ENCODE results near the gene KCNJ1. TPM values are rescaled to one million over a fixed set of nuclear protein-coding genes. Genes with fewer than 3 reads are reported as not detected.

Gene KCNJ1
- total and polyA plus RNA-seq, 2 of the 8 experiments (the other 6 are each of a cell fraction or from before 2014, with no cell fraction given) = 0.17 to 0.23 TPM

DNA sequence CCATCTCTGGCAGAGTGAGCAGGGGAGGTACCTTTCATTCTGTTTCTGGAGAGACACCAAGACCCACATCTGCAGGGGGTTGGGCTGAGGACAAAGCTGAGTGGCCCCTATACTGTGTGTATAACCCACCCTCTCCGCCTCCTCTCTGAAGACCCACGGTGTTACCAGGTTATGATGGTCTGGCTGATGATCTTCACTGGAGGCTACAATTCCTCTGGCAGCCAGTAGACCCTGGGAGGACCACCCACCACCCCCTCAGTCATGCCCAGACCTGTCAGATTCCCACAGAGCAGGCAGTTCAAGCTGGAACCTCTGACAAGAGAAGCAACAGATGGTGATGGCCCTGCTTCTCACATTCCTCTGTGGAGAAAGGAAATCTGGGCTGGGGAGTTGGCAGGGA, 11.4 kb upstream of the KCNJ1 start:
- no peak overlapping the region for H4K5ac ChIP-seq (ENCODE audit: insufficient read length, low read depth, low read length)
- DNase-seq (ENCODE audit: low read depth in 1 of 2, low spot score in 2 of 2) (no peak), FAIRE-seq (no peak)
- no peak overlapping the region for H3K27ac ChIP-seq (ENCODE audit: low read depth, low read length)
- H3K9me3 ChIP-seq (ENCODE audit: insufficient read depth in 2 of 2, low read depth in 1 of 2, low read length in 1 of 2) = no peaks in the 10 kb centered on the region
- H3K18ac ChIP-seq (ENCODE audit: extremely low read depth, low read length) = no peak overlapping the region
- ChIA-PET CTCF (ENCODE audit: partially characterized antibody) (interaction anchor here (1.0 to 4.6 kb wide), 6 partner anchors 9 to 78 kb away, joined by 3 to 27 read pairs (median 4); no protein-coding TSS in a partner anchor), POLR2A (ENCODE audit: partially characterized antibody) (no interaction called here)
- H3K27me3 ChIP-seq (replicated peaks in 1 of 4; ENCODE audit: control insufficient read depth in 3 of 4, extremely low read depth in 1 of 4, insufficient read depth in 3 of 4, low read length in 3 of 4) = peaks cover 0 to 12% (median 3%) of the 10 kb centered on the region in 4 experiments; a peak in 5 of 7 replicates
- no peak overlapping the region for H2BK15ac ChIP-seq (ENCODE audit: low read length)
- no peak overlapping the region for H3K4ac ChIP-seq (replicated peaks; ENCODE audit: insufficient read length, low read depth, low read length)
- no peak overlapping the region for H3K4me3 ChIP-seq (ENCODE audit: extremely low read depth in 1 of 4, insufficient read depth in 2 of 4, low read depth in 3 of 4, low read length in 4 of 4)
- H2BK120ac ChIP-seq (replicated peaks; ENCODE audit: low read depth, low read length) = no peak overlapping the region
- no peaks in the 10 kb centered on the region for H4K20me1 ChIP-seq (replicated peaks in 1 of 2; ENCODE audit: control insufficient read depth in 1 of 2, insufficient read depth in 2 of 2, low read length in 2 of 2)
- H3K4me2 ChIP-seq (ENCODE audit: insufficient read depth in 1 of 2, low read depth in 2 of 2, low read length in 2 of 2) = no peak overlapping the region
- H3K56ac ChIP-seq (replicated peaks; ENCODE audit: insufficient read length, low read depth, low read length) = no peak overlapping the region
- no peak overlapping the region for H2BK20ac ChIP-seq (ENCODE audit: low read length)
- H3K4me1 ChIP-seq (replicated peaks in 1 of 4; ENCODE audit: control insufficient read depth in 3 of 4, insufficient read depth in 4 of 4, low read length in 3 of 4) = peaks cover 0 to 6% (median 3%) of the 10 kb centered on the region in 4 experiments; a peak in 4 of 7 replicates
- no peak overlapping the region for H2BK12ac ChIP-seq (ENCODE audit: low read depth, low read length)
- no peak overlapping the region for H2AK5ac ChIP-seq (ENCODE audit: low read depth, low read length)
- H3K79me2 ChIP-seq (ENCODE audit: control insufficient read depth in 1 of 2, insufficient read depth in 2 of 2, low read length in 2 of 2) = no peaks in the 10 kb centered on the region
- no peak overlapping the region for H3K14ac ChIP-seq (ENCODE audit: insufficient read length)
- 96% methylated on average over 2 of the region's 2 CpGs; no CpG with 5 or more reads in 1 of the 2 experiments for WGBS, 2 experiments (ENCODE audit: extremely low coverage in 1 of 2, insufficient coverage in 1 of 2, insufficient read length in 1 of 2, insufficient replicate concordance in 2 of 2, low coverage in 1 of 2, low lambda C conversion rate in 2 of 2, missing lambda C conversion rate in 1 of 2)
- H3K23me2 ChIP-seq (ENCODE audit: low read depth, low read length) = no peaks in the 10 kb centered on the region
- no peak overlapping the region for H4K91ac ChIP-seq (replicated peaks; ENCODE audit: insufficient read length, low read length)
- H3K79me1 ChIP-seq (ENCODE audit: low read depth, low read length) = no peaks in the 10 kb centered on the region
- no peak overlapping the region for H4K8ac ChIP-seq (ENCODE audit: extremely low read depth, insufficient read depth, low read length)
- H2BK5ac ChIP-seq (ENCODE audit: low read depth, low read length) = no peak overlapping the region
- H2AFZ ChIP-seq (ENCODE audit: low read length) = no peak overlapping the region
- H3K9ac ChIP-seq (replicated peaks in 1 of 4; ENCODE audit: extremely low read depth in 1 of 4, low read depth in 3 of 4, low read length in 3 of 4) = no peak overlapping the region
- H3K23ac ChIP-seq (ENCODE audit: insufficient read length) = no peak overlapping the region
- H3K36me3 ChIP-seq (ENCODE audit: control insufficient read depth in 2 of 4, insufficient read depth in 4 of 4, low read length in 3 of 4) = no peaks in the 10 kb centered on the region
- TF ChIP-seq SP2 (IDR thresholded peaks at IDR 0.05; ENCODE audit: low read length) = no peak
- no peak for TF ChIP-seq CTBP2 (IDR thresholded peaks at IDR 0.05; ENCODE audit: borderline replicate concordance, insufficient read depth, insufficient read length, low read length)

All from H1 (cell line).